Mesothelial cell of epicardium (in vitro differentiated cells): Measurements from ENCODE around the gene TNFRSF1B. TPM values are rescaled to one million over a fixed set of nuclear protein-coding genes. Genes with fewer than 3 reads are reported as not detected.

ENCODE experiments used
- DNase-seq, 2 experiments: peaks; one replicate each; pipeline ENCODE4 v3.0.0; 2021; ENCODE audit warnings: low spot score in 2 of 2; ENCODE audit not compliant: unreplicated experiment in 2 of 2
- H3K27ac Mint-ChIP-seq: 2 replicates; pipeline ENCODE4 v1.8.0; 2021; ENCODE audit warnings: mixed read lengths
- H3K27me3 Mint-ChIP-seq: 2 replicates; pipeline ENCODE4 v1.8.0; 2021; ENCODE audit warnings: low read depth, mixed read lengths
- H3K36me3 Mint-ChIP-seq: 2 replicates; pipeline ENCODE4 v1.8.0; 2021; ENCODE audit warnings: mixed read lengths
- H3K4me1 Mint-ChIP-seq: 2 replicates; pipeline ENCODE4 v1.8.0; 2021; ENCODE audit warnings: mixed read lengths
- H3K4me3 Mint-ChIP-seq: 2 replicates; pipeline ENCODE4 v1.8.0; 2021; ENCODE audit warnings: mild to moderate bottlenecking, moderate library complexity, mixed read lengths
- H3K9me3 Mint-ChIP-seq: 2 replicates; pipeline ENCODE4 v1.8.0; 2021; ENCODE audit warnings: mixed read lengths
- total RNA-seq: library from RNA; stranded (reverse); gene quantifications from 3 replicates; pipeline ENCODE4 v1.2.1, GENCODE V29; 2021
- TF ChIP-seq, protein P1 (sequence below): fragments of 200-600 bp; sonication (generic); IDR thresholded peaks from one replicate; pipeline ENCODE4 v1.5.0; 2021; ENCODE audit warnings: antibody characterized with exemption; ENCODE audit not compliant: unreplicated experiment

The TNFRSF1B gene
- total RNA-seq, 1 donor from 2014 or later, result 2.9 TPM

- DNase-seq, result no peak
- H3K9me3 Mint-ChIP-seq, result no peaks in the 10 kb centered on the region
- H3K4me1 Mint-ChIP-seq, result peaks cover 8% of the 10 kb centered on the region
- H3K27ac Mint-ChIP-seq, result peak overlapping the region; percentile 39
- peaks cover 14% of the 10 kb centered on the region for H3K36me3 Mint-ChIP-seq
- H3K27me3 Mint-ChIP-seq, result no peaks in the 10 kb centered on the region
- peak overlapping the region; percentile 17 for H3K4me3 Mint-ChIP-seq
- TF ChIP-seq, protein P1, sequence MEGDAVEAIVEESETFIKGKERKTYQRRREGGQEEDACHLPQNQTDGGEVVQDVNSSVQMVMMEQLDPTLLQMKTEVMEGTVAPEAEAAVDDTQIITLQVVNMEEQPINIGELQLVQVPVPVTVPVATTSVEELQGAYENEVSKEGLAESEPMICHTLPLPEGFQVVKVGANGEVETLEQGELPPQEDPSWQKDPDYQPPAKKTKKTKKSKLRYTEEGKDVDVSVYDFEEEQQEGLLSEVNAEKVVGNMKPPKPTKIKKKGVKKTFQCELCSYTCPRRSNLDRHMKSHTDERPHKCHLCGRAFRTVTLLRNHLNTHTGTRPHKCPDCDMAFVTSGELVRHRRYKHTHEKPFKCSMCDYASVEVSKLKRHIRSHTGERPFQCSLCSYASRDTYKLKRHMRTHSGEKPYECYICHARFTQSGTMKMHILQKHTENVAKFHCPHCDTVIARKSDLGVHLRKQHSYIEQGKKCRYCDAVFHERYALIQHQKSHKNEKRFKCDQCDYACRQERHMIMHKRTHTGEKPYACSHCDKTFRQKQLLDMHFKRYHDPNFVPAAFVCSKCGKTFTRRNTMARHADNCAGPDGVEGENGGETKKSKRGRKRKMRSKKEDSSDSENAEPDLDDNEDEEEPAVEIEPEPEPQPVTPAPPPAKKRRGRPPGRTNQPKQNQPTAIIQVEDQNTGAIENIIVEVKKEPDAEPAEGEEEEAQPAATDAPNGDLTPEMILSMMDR, result no peak
Measured at GRCh38 chr1:12232221-12232620, 65.4 kb downstream of the TNFRSF1B start.

GRCh38 chr1:12244078-12244477, 77.3 kb downstream of the TNFRSF1B start:
- Mint-ChIP-seq H3K27ac (no peak overlapping the region), H3K4me1 (no peaks in the 10 kb centered on the region)
- no peak for DNase-seq

GRCh38 chr1:12244585-12244984, 77.8 kb downstream of the TNFRSF1B start:
- Mint-ChIP-seq H3K27me3 (no peaks in the 10 kb centered on the region), H3K4me3 (no peak overlapping the region), H3K4me1 (no peaks in the 10 kb centered on the region), H3K27ac (no peak overlapping the region), H3K9me3 (no peaks in the 10 kb centered on the region), H3K36me3 (peaks cover 46% of the 10 kb centered on the region)
- no peak for DNase-seq
- TF ChIP-seq, protein P1, result no peak

More at GRCh38 chr1:12244078-12244477, 77.3 kb downstream of the TNFRSF1B start:
- H3K27me3 Mint-ChIP-seq, result no peaks in the 10 kb centered on the region
- TF ChIP-seq, protein P1, result no peak
- H3K36me3 Mint-ChIP-seq, result peaks cover 44% of the 10 kb centered on the region
- no peaks in the 10 kb centered on the region for H3K9me3 Mint-ChIP-seq
- no peak overlapping the region for H3K4me3 Mint-ChIP-seq

- TF ChIP-seq, protein P1, result no peak
- Mint-ChIP-seq H3K9me3 (no peaks in the 10 kb centered on the region), H3K36me3 (peaks cover 49% of the 10 kb centered on the region), H3K27me3 (no peaks in the 10 kb centered on the region), H3K4me3 (no peak overlapping the region), H3K27ac (no peak overlapping the region), H3K4me1 (no peaks in the 10 kb centered on the region)
- no peak for DNase-seq
Measured at GRCh38 chr1:12245116-12245515, 78.3 kb downstream of the TNFRSF1B start.

DNA sequence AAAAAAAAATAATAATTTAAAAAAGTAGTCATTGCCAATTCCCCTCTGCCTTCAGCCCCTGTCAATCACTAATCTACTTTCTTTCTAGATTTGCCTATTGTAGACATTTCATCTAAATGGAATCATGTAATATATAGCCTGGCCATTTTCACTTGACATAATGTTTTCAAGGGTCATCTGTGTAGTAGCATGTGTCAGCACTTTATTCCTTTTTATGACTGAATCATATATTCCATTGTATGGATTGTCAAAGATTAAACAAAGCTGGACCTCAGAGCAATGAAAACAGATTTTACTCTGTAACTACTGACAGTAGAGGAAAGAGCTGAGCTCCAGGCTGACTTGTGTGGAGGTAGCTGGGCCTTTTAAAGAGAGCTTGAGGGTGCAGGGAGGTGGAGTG, 78.9 kb downstream of the TNFRSF1B start:
- no peak for DNase-seq
- H3K9me3 Mint-ChIP-seq, result no peaks in the 10 kb centered on the region
- peaks cover 54% of the 10 kb centered on the region for H3K36me3 Mint-ChIP-seq
- H3K27ac Mint-ChIP-seq, result no peak overlapping the region
- TF ChIP-seq, protein P1, result no peak
- no peaks in the 10 kb centered on the region for H3K4me1 Mint-ChIP-seq
- no peak overlapping the region for H3K4me3 Mint-ChIP-seq
- H3K27me3 Mint-ChIP-seq, result no peaks in the 10 kb centered on the region

GRCh38 chr1:12246584-12246983, 79.8 kb downstream of the TNFRSF1B start:
- Mint-ChIP-seq H3K27ac (no peak overlapping the region), H3K4me1 (peaks cover 5% of the 10 kb centered on the region), H3K9me3 (no peaks in the 10 kb centered on the region), H3K36me3 (peaks cover 57% of the 10 kb centered on the region), H3K4me3 (no peak overlapping the region), H3K27me3 (no peaks in the 10 kb centered on the region)
- DNase-seq, result no peak
- TF ChIP-seq, protein P1, result no peak
